HepG2 (cell line): Measurements from ENCODE around the gene KDM4E. TPM values are rescaled to one million over a fixed set of nuclear protein-coding genes. Genes with fewer than 3 reads are reported as not detected.

Experiments
- BHLHE40 ChIP-seq: IDR thresholded peaks from 2 replicates; pipeline ENCODE4 v1.6.1; 2011; ENCODE audit warnings: low read length, improper control_type of control experiment
- CHD2 ChIP-seq: IDR thresholded peaks from 2 replicates; pipeline ENCODE4 v1.6.1; 2011; ENCODE audit warnings: low read depth, low read length, improper control_type of control experiment
- CHD4 ChIP-seq: fragments of 200-600 bp; sonication (generic); IDR thresholded peaks from 2 replicates; pipeline ENCODE4 v1.7.0; 2017; ENCODE audit warnings: mild to moderate bottlenecking, low read length, borderline replicate concordance
- CSRNP2 ChIP-seq: sonication (generic); formaldehyde crosslinking; conservative IDR thresholded peaks from 2 replicates; pipeline ENCODE4 v1.8.0; 2022; ENCODE audit warnings: low read depth, missing genetic modification reagents
- DMTF1 ChIP-seq: sonication (generic); formaldehyde crosslinking; IDR thresholded peaks from 2 replicates; pipeline ENCODE4 v1.4.0; 2020; ENCODE audit warnings: mild to moderate bottlenecking, missing genetic modification reagents
- FUBP1 ChIP-seq: sonication (generic); formaldehyde crosslinking; IDR thresholded peaks from 2 replicates; pipeline ENCODE4 v1.5.1; 2020; ENCODE audit warnings: missing genetic modification reagents, mild to moderate bottlenecking, borderline replicate concordance
- GMEB1 ChIP-seq: sonication (generic); formaldehyde crosslinking; IDR thresholded peaks from 2 replicates; pipeline ENCODE4 v1.5.1; 2020; ENCODE audit warnings: missing genetic modification reagents, mild to moderate bottlenecking, borderline replicate concordance
- HNRNPH1 ChIP-seq: fragments of 200-400 bp; formaldehyde crosslinking; optimal IDR thresholded peaks from 2 replicates; pipeline ENCODE3; 2017; ENCODE audit warnings: mild to moderate bottlenecking, low read depth, low read length
- IRF9 ChIP-seq: sonication (generic); formaldehyde crosslinking; IDR thresholded peaks from 2 replicates; pipeline ENCODE4 v1.8.0; 2022; ENCODE audit warnings: missing genetic modification reagents, mild to moderate bottlenecking, borderline replicate concordance
- MAFK ChIP-seq, 2 experiments: IDR thresholded peaks in 1 of 2; conservative IDR thresholded peaks in 1 of 2; 2 replicates each; pipeline ENCODE4 v1.6.1; 2011; ENCODE audit warnings: improper control_type of control experiment in 2 of 2, low read length in 2 of 2
- NR2F1 ChIP-seq, 2 experiments: fragments of 450-650 bp in 1 of 2; formaldehyde crosslinking in 1 of 2; IDR thresholded peaks; 2 replicates each; pipeline versions ENCODE4 v1.5.0 to v1.6.1; 2016 to 2020; ENCODE audit warnings: mild to moderate bottlenecking in 1 of 2, missing compliant biosample characterization in 1 of 2, missing genetic modification reagents in 1 of 2, moderate library complexity in 1 of 2
- ONECUT2 ChIP-seq: sonication (generic); formaldehyde crosslinking; IDR thresholded peaks from 2 replicates; pipeline ENCODE4 v1.4.0; 2020; ENCODE audit warnings: missing genetic modification reagents
- SALL2 ChIP-seq: sonication (generic); formaldehyde crosslinking; IDR thresholded peaks from 2 replicates; pipeline ENCODE4 v1.8.1; 2023; ENCODE audit warnings: mild to moderate bottlenecking, missing genetic modification reagents, inconsistent platforms
- SNRNP70 ChIP-seq: fragments of 200-400 bp; formaldehyde crosslinking; IDR thresholded peaks from 2 replicates; pipeline ENCODE4 v1.6.1; 2017; ENCODE audit warnings: mild to moderate bottlenecking, low read depth, low read length, moderate library complexity
- TBP ChIP-seq: sonication (generic); formaldehyde crosslinking; IDR thresholded peaks from 2 replicates; pipeline ENCODE4 v1.5.0; 2020; ENCODE audit warnings: missing genetic modification reagents
- THYN1 ChIP-seq: sonication (generic); formaldehyde crosslinking; IDR thresholded peaks from 2 replicates; pipeline ENCODE4 v1.8.1; 2023; ENCODE audit warnings: low read depth, mild to moderate bottlenecking, moderate library complexity, missing genetic modification reagents, borderline replicate concordance
- ZC3H4 ChIP-seq: sonication (generic); formaldehyde crosslinking; IDR thresholded peaks from 2 replicates; pipeline ENCODE4 v1.4.0; 2020; ENCODE audit warnings: missing genetic modification reagents, borderline replicate concordance
- ZFP36L2 ChIP-seq: sonication (generic); formaldehyde crosslinking; IDR thresholded peaks from 2 replicates; pipeline ENCODE4 v1.4.0; 2020; ENCODE audit warnings: missing genetic modification reagents
- ZNF468 ChIP-seq: sonication (generic); formaldehyde crosslinking; IDR thresholded peaks from 2 replicates; pipeline ENCODE4 v1.8.0; 2022; ENCODE audit warnings: mild to moderate bottlenecking, moderate library complexity, missing genetic modification reagents
- ZNF496 ChIP-seq: sonication (generic); formaldehyde crosslinking; IDR thresholded peaks from 2 replicates; pipeline ENCODE4 v1.8.1; 2023; ENCODE audit warnings: mild to moderate bottlenecking, moderate library complexity, missing genetic modification reagents; ENCODE audit not compliant: insufficient replicate concordance
- polyA plus RNA-seq, 8 experiments: library from polyadenylated mRNA; depleted of rRNA in 3 of 8; stranded (reverse) in 7 of 8; unstranded in 1 of 8; fragments of >200 nt; fragmentation: Illumina TruSeq in 4 of 8; extraction: Trizol in 4 of 8; gene quantifications; 2 replicates each; pipeline versions ENCODE4 v1.2.1 to v1.2.3, GENCODE V29; 2011 to 2016; ENCODE audit warnings: low read depth in 4 of 8, missing spikeins in 1 of 8, mixed read lengths in 1 of 8; ENCODE audit not compliant: insufficient read depth in 1 of 8
- total RNA-seq, 5 experiments: library from RNA; depleted of rRNA; stranded (reverse); fragments of >200 nt; fragmentation: Illumina TruSeq; extraction: Trizol; gene quantifications; 2 replicates each; pipeline ENCODE4 v1.2.3, GENCODE V29; 2016; ENCODE audit warnings: low read depth in 1 of 5

KDM4E gene
- total and polyA plus RNA-seq, 2 of the 13 experiments (the other 11 are each of a cell fraction or from before 2014, with no cell fraction given): not detected

- peak; percentile 73 for TF ChIP-seq GMEB1
- TF ChIP-seq ZC3H4 (CRISPR knock-in tag): 0 out of 2 replicates have a peak, but pooled peaks have one; percentile 37
- peak; percentile 54; the same call in 1 of the 2 replicates for TF ChIP-seq CHD2
- TF ChIP-seq NR2F1 (CRISPR knock-in tag; IDR thresholded peaks at IDR 0.05): no peak
- no peak; the same call in 1 of the 2 replicates for TF ChIP-seq IRF9 (CRISPR knock-in tag)
- no peak for TF ChIP-seq FUBP1 (CRISPR knock-in tag)
- no peak for TF ChIP-seq SNRNP70
- no peak for TF ChIP-seq ONECUT2 (CRISPR knock-in tag)
- TF ChIP-seq CHD4: no peak
- peak; percentile 8; the same call in 1 of the 2 replicates for TF ChIP-seq SALL2
- no peak for TF ChIP-seq ZFP36L2 (CRISPR knock-in tag)
- no peak for TF ChIP-seq THYN1 (CRISPR knock-in tag)
- 0 out of 2 replicates have a peak, but pooled peaks have one; percentile 47 for TF ChIP-seq DMTF1 (CRISPR knock-in tag)
- no peak for TF ChIP-seq BHLHE40
- TF ChIP-seq ZNF468 (CRISPR knock-in tag): no peak
- no peak for TF ChIP-seq HNRNPH1
- TF ChIP-seq TBP (CRISPR knock-in tag): no peak
- no peak for TF ChIP-seq ZNF496 (CRISPR knock-in tag)
- TF ChIP-seq CSRNP2 (CRISPR knock-in tag): no peak
- TF ChIP-seq MAFK (conservative IDR thresholded peaks at IDR 0.05 in 1 of 2, IDR thresholded peaks at IDR 0.05 in 1 of 2; ENCODE audit: low read length in 2 of 2): no peak
These were observed 42.2 kb downstream of the KDM4E start (continued) for GRCh38 chr11:95067039-95067840.
